Mucosa of descending colon (tissue), 3 donors: ENCODE measurements around the gene CDHR1. TPM values are rescaled to one million over a fixed set of nuclear protein-coding genes. Genes with fewer than 3 reads are reported as not detected.

ENCODE experiments used
- ATAC-seq: fragments of 200-7000 bp; cut with Tn5 transposase; one replicate; pipeline ENCODE4 v1.9.1; 2020; ENCODE audit warnings: mild to moderate bottlenecking, moderate library complexity
- DNase-seq, 3 donors: peaks; one replicate each; pipeline ENCODE4 v3.0.0-alpha.2; 2020
- H3K36me3 ChIP-seq: fragments of 200-600 bp; one replicate; pipeline ENCODE4 v1.8.0; 2021; ENCODE audit warnings: low read depth, mild to moderate bottlenecking
- H3K4me1 ChIP-seq: fragments of 200-600 bp; one replicate; pipeline ENCODE4 v1.8.0; 2021; ENCODE audit warnings: low read depth, mild to moderate bottlenecking
- H3K4me3 ChIP-seq: fragments of 200-600 bp; one replicate; pipeline ENCODE4 v1.8.0; 2021; ENCODE audit warnings: mild to moderate bottlenecking
- H3K9me3 ChIP-seq: fragments of 200-600 bp; one replicate; pipeline ENCODE4 v1.8.0; 2021; ENCODE audit warnings: mild to moderate bottlenecking
- intact Hi-C, 2 donors: fragments of 100-400 bp; cut with DNase I in 1 of 2; cut with micrococcal nuclease in 1 of 2; formaldehyde crosslinking; loops; one replicate each; pipeline versions ENCODE4 v1.11.0 to v1.11.1; 2022; cut with DNase I, micrococcal nuclease
- total RNA-seq, 3 donors: library from RNA; stranded (reverse); fragmentation: NEBNext Ultra II Directional in 2 of 3; extraction: Animal tissue kit (Norgen Biotek cat#: 25700) in 2 of 3; gene quantifications; one replicate each; pipeline versions ENCODE4 v1.2.1 to v1.2.4, GENCODE V29; 2021 to 2023
- TF ChIP-seq, protein P1 (sequence below): fragments of 200-600 bp; IDR thresholded peaks from one replicate; pipeline ENCODE4 v1.8.0; 2022; ENCODE audit warnings: antibody characterized with exemption, mild to moderate bottlenecking
- donor health status: DM: no; HTN: no; CAD: no; lungs with moderate emphysema.
- donor health status: DM: no; HTN: no; CAD: no.
- donor health status: DM: no; HTN: yes; CAD: no.

The CDHR1 gene
- total RNA-seq, 3 donors from 2014 or later: 39.6 to 169 (median 114) TPM

DNA sequence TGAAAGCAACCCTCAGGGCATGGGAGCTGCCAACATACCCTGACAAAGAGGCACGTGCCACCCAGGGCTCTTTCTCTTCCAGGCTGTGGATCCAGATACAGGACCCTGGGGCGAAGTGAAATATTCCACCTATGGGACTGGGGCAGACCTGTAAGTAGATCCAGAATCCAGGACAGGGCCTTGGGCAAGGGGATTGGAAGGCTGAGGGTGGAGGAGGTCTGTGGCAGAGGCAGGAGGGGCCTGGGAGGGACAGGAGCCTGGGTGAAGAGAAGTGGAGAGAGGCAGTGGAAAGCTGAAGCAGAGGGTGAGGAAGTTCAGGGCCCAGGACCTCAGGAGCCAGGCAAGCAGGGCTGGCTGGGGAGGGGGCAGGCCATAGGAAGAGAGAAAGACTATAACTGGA, 17.2 kb downstream of the CDHR1 start:
- TF ChIP-seq, protein P1, sequence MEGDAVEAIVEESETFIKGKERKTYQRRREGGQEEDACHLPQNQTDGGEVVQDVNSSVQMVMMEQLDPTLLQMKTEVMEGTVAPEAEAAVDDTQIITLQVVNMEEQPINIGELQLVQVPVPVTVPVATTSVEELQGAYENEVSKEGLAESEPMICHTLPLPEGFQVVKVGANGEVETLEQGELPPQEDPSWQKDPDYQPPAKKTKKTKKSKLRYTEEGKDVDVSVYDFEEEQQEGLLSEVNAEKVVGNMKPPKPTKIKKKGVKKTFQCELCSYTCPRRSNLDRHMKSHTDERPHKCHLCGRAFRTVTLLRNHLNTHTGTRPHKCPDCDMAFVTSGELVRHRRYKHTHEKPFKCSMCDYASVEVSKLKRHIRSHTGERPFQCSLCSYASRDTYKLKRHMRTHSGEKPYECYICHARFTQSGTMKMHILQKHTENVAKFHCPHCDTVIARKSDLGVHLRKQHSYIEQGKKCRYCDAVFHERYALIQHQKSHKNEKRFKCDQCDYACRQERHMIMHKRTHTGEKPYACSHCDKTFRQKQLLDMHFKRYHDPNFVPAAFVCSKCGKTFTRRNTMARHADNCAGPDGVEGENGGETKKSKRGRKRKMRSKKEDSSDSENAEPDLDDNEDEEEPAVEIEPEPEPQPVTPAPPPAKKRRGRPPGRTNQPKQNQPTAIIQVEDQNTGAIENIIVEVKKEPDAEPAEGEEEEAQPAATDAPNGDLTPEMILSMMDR: no peak
- Histone ChIP-seq H3K9me3 (no peaks in the 10 kb centered on the region), H3K4me3 (no peak overlapping the region), H3K4me1 (no peaks in the 10 kb centered on the region), H3K36me3 (no peaks in the 10 kb centered on the region)
- ATAC-seq: no peak
- no peak for DNase-seq
- intact Hi-C loops: no loop called here

DNA sequence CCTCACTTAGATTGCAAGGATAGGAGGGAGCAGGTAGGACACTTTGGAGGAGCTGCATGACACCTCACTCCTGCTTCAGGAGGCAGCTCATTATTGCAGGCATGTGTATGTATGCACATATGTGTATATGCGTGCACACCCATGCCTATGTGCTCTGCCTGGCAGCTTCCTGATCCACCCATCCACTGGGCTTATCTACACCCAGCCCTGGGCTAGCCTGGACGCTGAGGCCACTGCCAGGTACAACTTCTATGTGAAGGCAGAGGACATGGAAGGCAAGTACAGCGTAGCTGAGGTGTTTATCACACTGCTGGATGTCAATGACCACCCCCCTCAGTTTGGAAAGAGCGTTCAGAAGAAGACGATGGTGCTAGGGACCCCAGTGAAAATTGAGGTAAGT, 17.7 kb downstream of the CDHR1 start:
- no peaks in the 10 kb centered on the region for H3K4me1 ChIP-seq
- intact Hi-C loops: no loop called here
- no peak for DNase-seq

DNA sequence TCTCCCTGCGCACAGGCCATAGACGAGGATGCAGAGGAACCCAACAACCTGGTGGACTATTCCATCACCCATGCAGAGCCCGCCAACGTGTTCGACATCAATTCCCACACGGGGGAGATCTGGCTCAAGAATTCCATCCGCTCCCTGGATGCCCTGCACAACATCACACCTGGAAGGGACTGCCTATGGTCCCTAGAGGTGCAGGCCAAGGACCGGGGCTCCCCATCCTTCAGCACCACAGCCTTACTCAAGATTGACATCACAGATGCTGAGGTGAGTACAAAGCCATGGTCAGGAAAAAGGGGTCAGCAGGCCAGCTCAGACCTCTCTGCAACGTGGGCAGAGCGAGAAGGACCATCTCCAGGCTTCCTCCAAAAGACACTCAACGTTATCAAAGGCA, 18.7 kb downstream of the CDHR1 start:
- no peaks in the 10 kb centered on the region for H3K9me3 ChIP-seq
- no peak for ATAC-seq
- intact Hi-C loops: no loop called here
- no peak overlapping the region for H3K4me3 ChIP-seq
- H3K4me1 ChIP-seq: no peaks in the 10 kb centered on the region
- no peak for DNase-seq
- TF ChIP-seq, protein P1: no peak
- no peaks in the 10 kb centered on the region for H3K36me3 ChIP-seq

More for the DNA sequence above, 17.7 kb downstream of the CDHR1 start:
- ATAC-seq: peak; percentile 43
- Histone ChIP-seq H3K4me3 (no peak overlapping the region), H3K36me3 (no peaks in the 10 kb centered on the region), H3K9me3 (no peaks in the 10 kb centered on the region)
- TF ChIP-seq, protein P1: no peak

DNA sequence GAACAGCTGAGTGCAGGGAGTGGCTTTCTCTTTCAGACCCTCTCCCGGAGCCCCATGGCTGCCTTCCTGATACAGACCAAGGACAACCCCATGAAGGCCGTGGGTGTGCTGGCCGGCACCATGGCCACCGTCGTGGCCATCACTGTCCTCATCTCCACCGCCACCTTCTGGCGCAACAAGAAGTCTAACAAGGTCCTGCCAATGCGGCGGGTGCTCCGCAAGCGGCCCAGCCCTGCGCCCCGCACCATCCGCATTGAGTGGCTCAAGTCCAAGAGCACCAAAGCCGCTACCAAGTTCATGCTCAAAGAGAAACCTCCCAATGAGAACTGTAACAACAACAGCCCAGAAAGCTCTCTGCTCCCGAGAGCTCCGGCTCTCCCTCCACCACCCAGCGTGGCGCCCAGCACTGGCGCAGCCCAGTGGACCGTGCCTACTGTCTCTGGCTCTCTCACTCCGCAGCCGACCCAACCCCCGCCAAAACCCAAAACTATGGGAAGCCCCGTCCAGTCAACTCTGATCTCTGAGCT, 19.8 kb downstream of the CDHR1 start:
- no peak for DNase-seq
- Histone ChIP-seq H3K4me1 (no peaks in the 10 kb centered on the region), H3K9me3 (no peaks in the 10 kb centered on the region), H3K4me3 (no peak overlapping the region), H3K36me3 (no peaks in the 10 kb centered on the region)
- no peak for ATAC-seq
- intact Hi-C loops: no loop called here
- TF ChIP-seq, protein P1: no peak

DNA sequence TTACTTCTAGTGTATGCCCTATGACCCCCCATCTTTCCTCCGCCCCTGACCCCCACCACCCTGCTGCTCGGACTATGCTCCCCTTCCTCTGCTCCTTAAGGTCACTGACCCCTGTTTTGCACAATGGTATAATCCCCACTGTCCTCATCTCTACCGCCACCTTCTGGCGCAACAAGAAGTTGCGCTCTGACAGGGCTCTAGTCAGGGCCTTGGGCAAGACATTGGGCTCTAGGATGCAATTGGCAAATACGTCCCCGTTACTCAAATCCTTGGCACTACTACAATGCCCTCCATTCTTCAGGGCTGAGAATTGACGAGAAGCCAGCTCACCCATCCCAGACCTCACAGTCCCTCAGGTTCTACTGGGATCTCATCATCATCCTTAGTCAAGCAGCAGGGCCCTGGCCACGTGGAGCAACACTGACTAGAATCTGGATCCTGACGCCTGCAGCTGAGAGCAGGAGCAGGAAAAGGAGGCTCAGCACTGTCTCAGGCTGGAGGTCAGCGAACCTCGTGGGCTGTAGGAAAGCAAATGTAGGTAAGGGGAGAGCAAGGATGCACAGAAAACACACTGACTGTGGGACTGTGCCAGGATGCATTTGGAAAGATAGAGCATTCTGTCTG, 20.4 kb downstream of the CDHR1 start:
- Histone ChIP-seq H3K9me3 (no peaks in the 10 kb centered on the region), H3K4me3 (no peak overlapping the region), H3K36me3 (no peaks in the 10 kb centered on the region), H3K4me1 (no peaks in the 10 kb centered on the region)
- TF ChIP-seq, protein P1: peak; percentile 44
- DNase-seq (peak in 2 of 3 donors; percentile 56 to 62), ATAC-seq (peak; percentile 60)
- intact Hi-C loops: no loop called here
